GM04504 (cell line): ENCODE data around the gene ABHD10.

Source experiments
- DNase-seq: peaks from one replicate; pipeline ENCODE4 v3.0.0-alpha.2; 2012; ENCODE audit warnings: low read depth

ABHD10 gene

GRCh38 chr3:111965484-111965883 is 13.3 kb upstream of the ABHD10 start:
- DNase-seq = no peak

GRCh38 chr3:111967068-111967467 is 11.8 kb upstream of the ABHD10 start:
- DNase-seq = no peak

- no peak for DNase-seq
Observed at GRCh38 chr3:111967651-111968274, 11.1 kb upstream of the ABHD10 start.

GRCh38 chr3:111968319-111969054 is 10.3 kb upstream of the ABHD10 start:
- no peak for DNase-seq

GRCh38 chr3:111970376-111970775 is 8.4 kb upstream of the ABHD10 start:
- DNase-seq = no peak

GRCh38 chr3:111971533-111972130 is 7.2 kb upstream of the ABHD10 start:
- DNase-seq = no peak

GRCh38 chr3:111972891-111973290 is 5.9 kb upstream of the ABHD10 start:
- no peak for DNase-seq

GRCh38 chr3:111975131-111975530 is 3.7 kb upstream of the ABHD10 start:
- no peak for DNase-seq

GRCh38 chr3:111976254-111976653 is 2.6 kb upstream of the ABHD10 start:
- no peak for DNase-seq

- no peak for DNase-seq
Observed at GRCh38 chr3:111979434-111980038, 710 bp downstream of the ABHD10 start.

- DNase-seq = no peak
Observed at GRCh38 chr3:111980716-111981456, 2.1 kb downstream of the ABHD10 start.

GRCh38 chr3:111981457-111981763 is 2.6 kb downstream of the ABHD10 start:
- no peak for DNase-seq

- no peak for DNase-seq
Observed at GRCh38 chr3:111984636-111985298, 5.9 kb downstream of the ABHD10 start.

- DNase-seq = no peak
Observed at GRCh38 chr3:111986800-111987199, 8.0 kb downstream of the ABHD10 start.

- DNase-seq = no peak
Observed at GRCh38 chr3:111989061-111989678, 10.3 kb downstream of the ABHD10 start.

GRCh38 chr3:111993038-111993437 is 14.2 kb downstream of the ABHD10 start:
- DNase-seq = no peak

- no peak for DNase-seq
Observed at GRCh38 chr3:111998636-111999483, 20.0 kb downstream of the ABHD10 start, which contains the start of gene TAGLN3. TAGLN3 (plus strand) TSS chr3:111998922; CDS start chr3:111999423, 501 bp downstream.

GRCh38 chr3:111999484-112000324 is 20.9 kb downstream of the ABHD10 start:
- no peak for DNase-seq

- no peak for DNase-seq
Observed at GRCh38 chr3:112000367-112000771, 21.5 kb downstream of the ABHD10 start.
